ENCODE measurements around the gene ACADS. TPM values are rescaled to one million over a fixed set of nuclear protein-coding genes. Genes with fewer than 3 reads are reported as not detected.

The ACADS gene
- total RNA-seq, 1 experiment from 2014 or later: 12.5 TPM

- Mint-ChIP-seq H3K4me3 (ENCODE audit: unreplicated experiment) (no peak overlapping the region), H3K36me3 (ENCODE audit: insufficient read depth, unreplicated experiment) (no peaks in the 10 kb centered on the region), H3K9me3 (ENCODE audit: unreplicated experiment) (no peaks in the 10 kb centered on the region), H3K4me1 (ENCODE audit: low read depth, unreplicated experiment) (no peaks in the 10 kb centered on the region), H3K27ac (ENCODE audit: unreplicated experiment) (no peak overlapping the region), H3K27me3 (ENCODE audit: insufficient read depth, unreplicated experiment) (no peaks in the 10 kb centered on the region)
- intact Hi-C loops (cut with micrococcal nuclease; ENCODE audit: unreplicated experiment): no loop called here
- Histone ChIP-seq H3K36me3 (ENCODE audit: control insufficient read depth, insufficient read depth, low read length) (no peaks in the 10 kb centered on the region), H3K4me1 (no peaks in the 10 kb centered on the region), H3K9me3 (no peaks in the 10 kb centered on the region), H3K27me3 (replicated peaks; ENCODE audit: control insufficient read depth, insufficient read depth, low read length) (no peaks in the 10 kb centered on the region), H3K4me3 (ENCODE audit: low read depth, low read length) (no peak overlapping the region)
- no peak for TF ChIP-seq CTCF (IDR thresholded peaks at IDR 0.05; ENCODE audit: insufficient read depth in 1 of 2, low read depth in 1 of 2, low read length in 1 of 2, severe bottlenecking in 1 of 2, unreplicated experiment in 1 of 2)
- POLR2A ChIA-PET: interaction anchor here (0.6 kb wide), 2 partner anchors 9 to 608 kb away, joined by 3 read pairs; no protein-coding TSS in a partner anchor
- no peak for DNase-seq
- CTCF ChIA-PET: no interaction called here
- BruUV-seq (replicated peaks): no TSS peak
These were observed 19.4 kb downstream of the ACADS start for GRCh38 chr12:120744922-120745493.

GRCh38 chr12:120748242-120748641, 22.6 kb downstream of the ACADS start:
- H3K9me3 ChIP-seq: no peaks in the 10 kb centered on the region
- intact Hi-C loops (cut with micrococcal nuclease; ENCODE audit: unreplicated experiment): no loop called here

GRCh38 chr12:120749256-120749655, 23.6 kb downstream of the ACADS start:
- no peaks in the 10 kb centered on the region for H3K4me1 ChIP-seq
- H3K9me3 Mint-ChIP-seq (ENCODE audit: unreplicated experiment): no peaks in the 10 kb centered on the region
- no peak overlapping the region for H3K4me3 Mint-ChIP-seq (ENCODE audit: unreplicated experiment)
- ChIA-PET POLR2A (no interaction called here), CTCF (interaction anchor here (0.7 kb wide), 1 partner anchor 260 kb away, joined by 3 read pairs; no protein-coding TSS in a partner anchor)
- no peaks in the 10 kb centered on the region for H3K27me3 Mint-ChIP-seq (ENCODE audit: insufficient read depth, unreplicated experiment)
- no peak for TF ChIP-seq CTCF (IDR thresholded peaks at IDR 0.05; ENCODE audit: insufficient read depth in 1 of 2, low read depth in 1 of 2, low read length in 1 of 2, severe bottlenecking in 1 of 2, unreplicated experiment in 1 of 2)
- no TSS peak for BruUV-seq (replicated peaks)
- H3K4me3 ChIP-seq (ENCODE audit: low read depth, low read length): no peak overlapping the region
- H3K36me3 Mint-ChIP-seq (ENCODE audit: insufficient read depth, unreplicated experiment): no peaks in the 10 kb centered on the region
- H3K36me3 ChIP-seq (ENCODE audit: control insufficient read depth, insufficient read depth, low read length): no peaks in the 10 kb centered on the region
- no peaks in the 10 kb centered on the region for H3K9me3 ChIP-seq
- no peaks in the 10 kb centered on the region for H3K27me3 ChIP-seq (replicated peaks; ENCODE audit: control insufficient read depth, insufficient read depth, low read length)
- DNase-seq: no peak
- intact Hi-C loops (cut with micrococcal nuclease; ENCODE audit: unreplicated experiment): no loop called here
- H3K27ac Mint-ChIP-seq (ENCODE audit: unreplicated experiment): no peak overlapping the region
- no peaks in the 10 kb centered on the region for H3K4me1 Mint-ChIP-seq (ENCODE audit: low read depth, unreplicated experiment)

More at GRCh38 chr12:120748242-120748641, 22.6 kb downstream of the ACADS start:
- no peaks in the 10 kb centered on the region for H3K36me3 ChIP-seq (ENCODE audit: control insufficient read depth, insufficient read depth, low read length)
- Mint-ChIP-seq H3K4me1 (ENCODE audit: low read depth, unreplicated experiment) (no peaks in the 10 kb centered on the region), H3K27me3 (ENCODE audit: insufficient read depth, unreplicated experiment) (no peaks in the 10 kb centered on the region), H3K4me3 (ENCODE audit: unreplicated experiment) (no peak overlapping the region), H3K9me3 (ENCODE audit: unreplicated experiment) (no peaks in the 10 kb centered on the region), H3K36me3 (ENCODE audit: insufficient read depth, unreplicated experiment) (no peaks in the 10 kb centered on the region), H3K27ac (ENCODE audit: unreplicated experiment) (no peak overlapping the region)
- H3K27me3 ChIP-seq (replicated peaks; ENCODE audit: control insufficient read depth, insufficient read depth, low read length): no peaks in the 10 kb centered on the region
- no peak overlapping the region for H3K4me3 ChIP-seq (ENCODE audit: low read depth, low read length)
- BruUV-seq (replicated peaks): no TSS peak
- no peak for TF ChIP-seq CTCF (IDR thresholded peaks at IDR 0.05; ENCODE audit: insufficient read depth in 1 of 2, low read depth in 1 of 2, low read length in 1 of 2, severe bottlenecking in 1 of 2, unreplicated experiment in 1 of 2)
- CTCF ChIA-PET: no interaction called here
- no peak for DNase-seq
- H3K4me1 ChIP-seq: no peaks in the 10 kb centered on the region
- POLR2A ChIA-PET: no interaction called here

Measured in Caco-2 (cell line).